Measurements from ENCODE around the gene CDC42SE2. TPM values are rescaled to one million over a fixed set of nuclear protein-coding genes. Genes with fewer than 3 reads are reported as not detected.
A peak's percentile ranks its signal among the peaks of the same experiment; 100 is the strongest.

Gene CDC42SE2
- total and polyA plus RNA-seq, 8 donors: 28.1 to 37.5 (median 33.4) TPM

GRCh38 chr5:131431794-131432193 lies 167.9 kb downstream of the CDC42SE2 start:
- Histone ChIP-seq H3K4me3 (no peak overlapping the region), H3K36me3 (peaks cover 0 to 77% of the 10 kb centered on the region in 2 donors), H3K4me1 (no peaks in the 10 kb centered on the region), H3K27me3 (no peaks in the 10 kb centered on the region), H3K9me3 (no peaks in the 10 kb centered on the region), H3K27ac (no peak overlapping the region)
- intact Hi-C loops (cut with DNase I): no loop called here
- TF ChIP-seq, protein P1, sequence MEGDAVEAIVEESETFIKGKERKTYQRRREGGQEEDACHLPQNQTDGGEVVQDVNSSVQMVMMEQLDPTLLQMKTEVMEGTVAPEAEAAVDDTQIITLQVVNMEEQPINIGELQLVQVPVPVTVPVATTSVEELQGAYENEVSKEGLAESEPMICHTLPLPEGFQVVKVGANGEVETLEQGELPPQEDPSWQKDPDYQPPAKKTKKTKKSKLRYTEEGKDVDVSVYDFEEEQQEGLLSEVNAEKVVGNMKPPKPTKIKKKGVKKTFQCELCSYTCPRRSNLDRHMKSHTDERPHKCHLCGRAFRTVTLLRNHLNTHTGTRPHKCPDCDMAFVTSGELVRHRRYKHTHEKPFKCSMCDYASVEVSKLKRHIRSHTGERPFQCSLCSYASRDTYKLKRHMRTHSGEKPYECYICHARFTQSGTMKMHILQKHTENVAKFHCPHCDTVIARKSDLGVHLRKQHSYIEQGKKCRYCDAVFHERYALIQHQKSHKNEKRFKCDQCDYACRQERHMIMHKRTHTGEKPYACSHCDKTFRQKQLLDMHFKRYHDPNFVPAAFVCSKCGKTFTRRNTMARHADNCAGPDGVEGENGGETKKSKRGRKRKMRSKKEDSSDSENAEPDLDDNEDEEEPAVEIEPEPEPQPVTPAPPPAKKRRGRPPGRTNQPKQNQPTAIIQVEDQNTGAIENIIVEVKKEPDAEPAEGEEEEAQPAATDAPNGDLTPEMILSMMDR (IDR thresholded peaks at IDR 0.05): no peak
- no peak for ATAC-seq
- DNase-seq: no peak

DNA sequence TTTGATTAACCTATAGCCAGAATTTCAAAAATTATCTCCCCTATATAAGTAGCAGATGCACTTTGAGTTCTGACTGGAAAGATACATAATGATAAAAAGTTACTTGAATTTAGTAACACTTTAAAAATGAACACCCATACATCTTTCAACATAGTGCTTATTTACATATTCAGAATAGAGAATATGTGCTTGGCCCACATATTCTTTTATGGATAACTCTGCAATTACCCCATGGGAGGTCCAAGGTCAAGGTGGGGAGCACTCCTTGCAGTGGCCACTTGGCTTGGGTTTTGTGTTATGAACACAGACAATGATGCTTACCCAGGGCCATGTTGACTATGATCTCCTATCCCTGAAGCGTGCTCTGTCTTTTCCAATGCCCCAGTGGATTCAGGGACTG lies 169.3 kb downstream of the CDC42SE2 start:
- peaks cover 0 to 72% of the 10 kb centered on the region in 2 donors for H3K36me3 ChIP-seq
- ATAC-seq: no peak

GRCh38 chr5:131436081-131436480 lies 172.2 kb downstream of the CDC42SE2 start:
- TF ChIP-seq, protein P1 (IDR thresholded peaks at IDR 0.05): no peak
- H3K27me3 ChIP-seq: no peaks in the 10 kb centered on the region
- H3K36me3 ChIP-seq: peaks cover 0 to 79% of the 10 kb centered on the region in 2 donors
- H3K4me1 ChIP-seq: no peaks in the 10 kb centered on the region
- no peak overlapping the region for H3K4me3 ChIP-seq
- intact Hi-C loops (cut with DNase I): no loop called here
- H3K9me3 ChIP-seq: no peaks in the 10 kb centered on the region
- ATAC-seq: no peak
- no peak overlapping the region for H3K27ac ChIP-seq
- no peak for DNase-seq

More for the DNA sequence above, 169.3 kb downstream of the CDC42SE2 start:
- no peak overlapping the region for H3K27ac ChIP-seq
- H3K4me3 ChIP-seq: no peak overlapping the region
- DNase-seq: no peak
- TF ChIP-seq, protein P1 (IDR thresholded peaks at IDR 0.05): no peak
- H3K4me1 ChIP-seq: no peaks in the 10 kb centered on the region
- H3K9me3 ChIP-seq: no peaks in the 10 kb centered on the region
- intact Hi-C loops (cut with DNase I): no loop called here
- H3K27me3 ChIP-seq: no peaks in the 10 kb centered on the region

GRCh38 chr5:131441184-131441583 lies 177.3 kb downstream of the CDC42SE2 start:
- no peaks in the 10 kb centered on the region for H3K4me1 ChIP-seq
- peaks cover 0 to 84% of the 10 kb centered on the region in 2 donors for H3K36me3 ChIP-seq
- no peaks in the 10 kb centered on the region for H3K9me3 ChIP-seq
- DNase-seq (no peak), ATAC-seq (peak; percentile 39)
- intact Hi-C loops (cut with DNase I): no loop called here
- no peak overlapping the region for H3K27ac ChIP-seq
- H3K27me3 ChIP-seq: no peaks in the 10 kb centered on the region
- H3K4me3 ChIP-seq: no peak overlapping the region
- TF ChIP-seq, protein P1 (IDR thresholded peaks at IDR 0.05): no peak

Other genes with a start within 250 kb of the CDC42SE2 start
- 100 to 1,000 TPM; 168 to 169 TPM for gene HINT1, start 98.8 kb upstream of the CDC42SE2 start, total RNA-seq
- gene HINT1, start 98.8 kb upstream of the CDC42SE2 start, polyA plus RNA-seq (ENCODE audit: insufficient read length in 6 of 6): 100 to 1,000 TPM; 272 to 298 (median 282) TPM
- 1 to 10 TPM; 6.7 to 7.9 TPM for gene LYRM7, start 93.1 kb upstream of the CDC42SE2 start, total RNA-seq
- 10 to 100 TPM; 11.2 to 17.5 (median 14.1) TPM for gene LYRM7, start 93.1 kb upstream of the CDC42SE2 start, polyA plus RNA-seq (ENCODE audit: insufficient read length in 6 of 6)

All from left lung (tissue), 10 donors.